ENCODE measurements around the gene OBP2B. TPM values are rescaled to one million over a fixed set of nuclear protein-coding genes. Genes with fewer than 3 reads are reported as not detected.
A peak's percentile ranks its signal among the peaks of the same experiment; 100 is the strongest.

The OBP2B gene
- total RNA-seq, 4 donors from 2014 or later, result 2.6 to 11.7 (median 7.1) TPM

- H3K27me3 ChIP-seq, result peaks cover 12% of the 10 kb centered on the region
- no peak overlapping the region for H3K27ac ChIP-seq
- WGBS, result 88% methylated on average over 14 of the region's 16 CpGs
- H3K36me3 ChIP-seq, result no peaks in the 10 kb centered on the region
- peaks cover 4% of the 10 kb centered on the region for H3K4me1 ChIP-seq
- no peak for DNase-seq (ENCODE audit: low spot score in 2 of 2)
- TF ChIP-seq POLR2A (IDR thresholded peaks at IDR 0.05), result no peak
- no peak for TF ChIP-seq POLR2AphosphoS5 (IDR thresholded peaks at IDR 0.05)
- H3K4me3 ChIP-seq, result no peak overlapping the region
- H3K9me3 ChIP-seq, result no peaks in the 10 kb centered on the region
Measured at GRCh38 chr9:133246562-133246961, 37.5 kb upstream of the OBP2B start.

GRCh38 chr9:133242991-133243390 lies 33.9 kb upstream of the OBP2B start:
- Histone ChIP-seq H3K27me3 (peaks cover 12% of the 10 kb centered on the region), H3K4me1 (peaks cover 15% of the 10 kb centered on the region), H3K9me3 (no peaks in the 10 kb centered on the region), H3K27ac (no peak overlapping the region), H3K4me3 (no peak overlapping the region), H3K36me3 (no peaks in the 10 kb centered on the region)
- TF ChIP-seq POLR2A (IDR thresholded peaks at IDR 0.05), result no peak
- WGBS, result 66% methylated on average over 8 of the region's 8 CpGs
- no peak for DNase-seq (ENCODE audit: low spot score in 2 of 2)

- Histone ChIP-seq H3K27ac (no peak overlapping the region), H3K9me3 (no peaks in the 10 kb centered on the region), H3K36me3 (no peaks in the 10 kb centered on the region), H3K27me3 (peaks cover 12% of the 10 kb centered on the region), H3K4me3 (no peak overlapping the region), H3K4me1 (peaks cover 23% of the 10 kb centered on the region)
- 86% methylated on average over 14 of the region's 14 CpGs for WGBS
- no peak for TF ChIP-seq CTCF (IDR thresholded peaks at IDR 0.05)
- TF ChIP-seq POLR2A (IDR thresholded peaks at IDR 0.05), result no peak
- no peak for TF ChIP-seq POLR2AphosphoS5 (IDR thresholded peaks at IDR 0.05)
- no peak for TF ChIP-seq EP300 (IDR thresholded peaks at IDR 0.05)
- DNase-seq (ENCODE audit: low spot score in 2 of 2), result no peak
Measured at GRCh38 chr9:133242241-133242640, 33.2 kb upstream of the OBP2B start.

- 87% methylated on average over 18 of the region's 18 CpGs for WGBS
- H3K27ac ChIP-seq, result peak overlapping the region; percentile 81
- H3K9me3 ChIP-seq, result no peaks in the 10 kb centered on the region
- H3K4me1 ChIP-seq, result peaks cover 28% of the 10 kb centered on the region
- TF ChIP-seq CTCF (IDR thresholded peaks at IDR 0.05), result no peak
- peak overlapping the region; percentile 35 for H3K4me3 ChIP-seq
- DNase-seq (ENCODE audit: low spot score in 2 of 2), result no peak
- peaks cover 1% of the 10 kb centered on the region for H3K27me3 ChIP-seq
- H3K36me3 ChIP-seq, result no peaks in the 10 kb centered on the region
Measured at GRCh38 chr9:133239533-133240090, 30.6 kb upstream of the OBP2B start.

- WGBS, result 17% methylated on average over 21 of the region's 26 CpGs
- TF ChIP-seq POLR2AphosphoS5 (IDR thresholded peaks at IDR 0.05) (no peak), CTCF (IDR thresholded peaks at IDR 0.05) (peak; percentile 41 to 85)
- Histone ChIP-seq H3K4me1 (peaks cover 28% of the 10 kb centered on the region), H3K36me3 (no peaks in the 10 kb centered on the region), H3K9me3 (no peaks in the 10 kb centered on the region), H3K27ac (peak overlapping the region; percentile 81), H3K4me3 (peak overlapping the region; percentile 35), H3K27me3 (no peaks in the 10 kb centered on the region)
- no peak for DNase-seq (ENCODE audit: low spot score in 2 of 2)
Measured at GRCh38 chr9:133238851-133239532, 29.9 kb upstream of the OBP2B start.

GRCh38 chr9:133238272-133238850 lies 29.3 kb upstream of the OBP2B start:
- H3K9me3 ChIP-seq, result no peaks in the 10 kb centered on the region
- peak overlapping the region; percentile 81 for H3K27ac ChIP-seq
- peak in 1 of 2 donors; percentile 91 for DNase-seq (ENCODE audit: low spot score in 2 of 2)
- 21% methylated on average over 25 of the region's 25 CpGs for WGBS
- peak overlapping the region; percentile 35 for H3K4me3 ChIP-seq
- TF ChIP-seq CTCF (IDR thresholded peaks at IDR 0.05) (no peak), EP300 (IDR thresholded peaks at IDR 0.05) (no peak), POLR2AphosphoS5 (IDR thresholded peaks at IDR 0.05) (no peak), POLR2A (IDR thresholded peaks at IDR 0.05) (no peak)
- H3K27me3 ChIP-seq, result no peaks in the 10 kb centered on the region
- H3K36me3 ChIP-seq, result no peaks in the 10 kb centered on the region
- peaks cover 28% of the 10 kb centered on the region for H3K4me1 ChIP-seq

Data from suprapubic skin (tissue), 4 donors.